HL-60/S4 (cell line): ENCODE measurements around the gene LRTM2.

Experiments used
- in situ Hi-C: fragments of 300-500 bp; cut with MboI; formaldehyde crosslinking; loops from 2 replicates; pipeline ENCODE4 v1.14.3; 2022; ENCODE audit warnings: low sequenced_read_pairs

The LRTM2 gene

GRCh38 chr12:1810201-1810930, 10.0 kb upstream of the LRTM2 start:
- in situ Hi-C loops = loop anchor here (10.0 kb wide), 1 partner anchor 124 kb away; no protein-coding TSS in a partner anchor

- in situ Hi-C loops = loop anchor here (10.0 kb wide), 1 partner anchor 124 kb away; no protein-coding TSS in a partner anchor
These were observed 9.5 kb upstream of the LRTM2 start for GRCh38 chr12:1810931-1811280.

GRCh38 chr12:1811281-1811947, 9.0 kb upstream of the LRTM2 start:
- in situ Hi-C loops = loop anchor here (10.0 kb wide), 1 partner anchor 123 kb away; no protein-coding TSS in a partner anchor

GRCh38 chr12:1811948-1812291, 8.4 kb upstream of the LRTM2 start:
- in situ Hi-C loops = loop anchor here (10.0 kb wide), 1 partner anchor 123 kb away; no protein-coding TSS in a partner anchor

- in situ Hi-C loops = loop anchor here (10.0 kb wide), 1 partner anchor 122 kb away; no protein-coding TSS in a partner anchor
These were observed 7.6 kb upstream of the LRTM2 start for GRCh38 chr12:1812650-1813302.

DNA sequence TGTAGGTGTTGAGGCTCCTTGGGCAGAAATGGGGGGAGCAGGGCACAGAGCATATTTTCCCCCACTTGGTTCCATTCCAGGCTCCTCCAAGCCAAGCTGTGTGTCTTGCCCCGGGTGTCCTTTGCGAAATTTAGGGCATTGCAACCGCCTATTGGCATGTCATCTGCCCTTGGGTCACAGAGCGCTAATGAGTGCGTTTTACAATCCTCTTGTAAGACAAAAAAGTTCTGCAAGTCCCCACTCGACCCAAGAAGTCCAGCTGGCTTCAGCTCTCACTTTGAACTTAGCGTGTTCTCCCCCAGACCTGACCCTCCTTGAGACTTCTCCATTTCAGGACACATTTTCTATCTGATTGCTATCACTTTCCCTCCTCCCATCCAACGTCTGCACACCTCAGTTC, 6.1 kb upstream of the LRTM2 start:
- in situ Hi-C loops = loop anchor here (10.0 kb wide), 1 partner anchor 121 kb away; no protein-coding TSS in a partner anchor

DNA sequence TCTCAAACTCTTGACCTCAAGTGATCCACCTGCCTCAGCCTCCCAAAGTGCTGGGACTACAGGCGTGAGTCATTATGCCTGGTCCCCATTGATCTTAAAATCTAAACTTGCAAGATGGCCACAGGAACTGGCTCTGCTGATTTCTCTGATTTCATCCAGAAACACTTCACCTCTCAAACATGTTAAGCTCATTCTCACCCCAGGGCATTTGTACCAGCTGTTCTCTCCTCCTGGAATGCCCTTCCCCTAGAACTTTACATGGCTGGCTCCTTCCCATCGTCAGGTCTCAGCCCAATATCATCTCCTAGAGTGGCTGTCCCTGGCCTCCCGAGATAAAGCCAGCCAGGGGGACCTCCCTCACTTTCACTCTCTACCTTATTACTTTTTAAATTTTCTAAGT, 5.3 kb upstream of the LRTM2 start:
- in situ Hi-C loops = loop anchor here (10.0 kb wide), 1 partner anchor 120 kb away; no protein-coding TSS in a partner anchor

DNA sequence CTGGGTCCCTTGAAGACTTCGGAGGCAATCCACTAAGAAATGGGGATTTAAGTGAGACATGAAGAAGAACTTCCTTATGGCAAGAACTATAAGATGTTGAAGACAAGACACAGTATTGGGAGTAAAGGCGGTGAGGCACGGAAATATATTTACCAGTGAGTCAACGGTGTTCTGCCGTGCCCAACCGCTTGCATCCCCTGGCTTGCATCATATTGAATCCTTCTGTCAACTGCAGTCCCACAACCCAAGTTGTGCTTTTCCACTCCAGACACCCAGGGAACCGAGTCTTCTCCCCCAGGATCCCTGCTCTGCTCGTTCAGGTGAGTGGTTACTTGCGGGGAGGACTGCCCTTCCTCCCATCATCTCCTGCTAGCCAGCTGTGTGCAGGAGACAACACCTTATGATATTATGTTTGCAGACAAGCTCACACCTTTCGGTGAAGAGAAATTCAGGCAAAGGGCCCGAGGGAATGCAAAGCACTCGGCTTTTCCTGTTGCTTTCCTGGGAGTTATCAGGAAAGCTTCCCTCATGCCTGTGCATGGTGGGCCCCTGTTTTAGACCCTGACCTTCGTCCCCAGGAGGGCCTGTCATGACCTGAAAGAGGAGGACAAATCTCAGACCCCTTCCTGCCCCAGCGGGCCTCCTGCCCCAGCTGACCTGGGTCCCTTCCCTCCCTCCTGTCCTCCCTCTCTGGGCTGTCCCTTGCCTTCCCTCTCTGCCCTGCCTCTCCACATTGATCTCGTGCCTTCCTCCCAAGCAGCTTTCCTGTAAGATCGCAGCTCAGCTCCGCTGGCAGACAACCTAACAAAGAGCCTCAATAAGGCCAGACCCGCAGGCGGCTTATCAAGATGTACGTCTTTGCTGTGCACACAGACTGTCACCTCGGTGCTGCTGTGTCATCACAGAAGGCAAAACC, 4.3 kb upstream of the LRTM2 start:
- in situ Hi-C loops = loop anchor here (10.0 kb wide), 1 partner anchor 119 kb away; no protein-coding TSS in a partner anchor

DNA sequence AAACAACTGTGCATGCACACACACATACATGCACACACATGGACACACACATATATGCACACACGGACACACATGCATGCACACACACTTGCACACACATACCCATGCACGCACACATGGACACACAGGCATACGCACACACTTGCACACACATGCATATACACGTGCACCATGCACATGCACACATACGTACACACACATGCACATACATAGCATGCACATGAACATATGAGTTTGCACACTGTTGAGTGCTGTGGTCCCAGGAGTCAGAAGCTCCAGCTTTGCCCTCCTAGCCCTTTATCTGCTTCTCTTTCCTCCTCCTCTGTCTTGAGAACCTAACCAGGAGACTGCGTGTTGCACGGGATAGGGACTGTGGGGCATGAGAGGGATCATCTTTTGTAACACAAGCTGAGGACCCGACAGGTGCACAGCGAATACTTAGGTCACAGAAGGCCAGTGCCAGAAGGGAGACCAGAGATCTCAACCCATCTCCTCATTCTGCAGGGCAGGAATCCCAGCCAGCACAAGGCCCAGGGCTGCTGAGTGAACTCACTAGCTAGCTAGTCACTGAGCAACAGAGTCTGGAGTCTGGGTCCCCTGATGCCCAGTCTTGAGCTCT, 3.5 kb upstream of the LRTM2 start:
- in situ Hi-C loops = loop anchor here (10.0 kb wide), 1 partner anchor 118 kb away; no protein-coding TSS in a partner anchor

GRCh38 chr12:1817928-1818327, 2.4 kb upstream of the LRTM2 start:
- in situ Hi-C loops = loop anchor here (10.0 kb wide), 1 partner anchor 117 kb away; no protein-coding TSS in a partner anchor

- in situ Hi-C loops = loop anchor here (10.0 kb wide), 1 partner anchor 116 kb away; no protein-coding TSS in a partner anchor
These were observed 1.3 kb upstream of the LRTM2 start for GRCh38 chr12:1819050-1819449.

GRCh38 chr12:1819571-1819970, 794 bp upstream of the LRTM2 start:
- in situ Hi-C loops = loop anchor here (10.0 kb wide), 1 partner anchor 115 kb away; no protein-coding TSS in a partner anchor

DNA sequence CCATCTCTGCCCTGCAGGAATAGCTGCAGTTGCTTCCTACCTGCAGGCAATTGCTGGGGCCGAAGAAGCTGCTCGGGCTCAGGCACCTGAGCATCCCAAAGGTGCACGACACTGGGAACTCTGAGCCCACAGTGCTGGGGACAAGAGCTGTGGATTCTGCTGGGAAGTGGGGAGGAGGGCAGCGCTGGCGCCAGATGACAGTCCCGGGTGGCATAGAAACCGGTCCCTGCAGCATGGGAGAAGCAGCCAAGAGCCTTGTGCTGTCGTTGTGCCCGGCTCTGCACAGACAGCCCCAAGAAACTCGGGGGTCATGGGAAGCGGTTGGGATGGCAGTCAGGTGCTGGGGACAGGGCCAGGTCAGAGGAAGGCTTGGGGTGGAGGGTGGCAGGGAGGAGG, 529 bp downstream of the LRTM2 start:
- in situ Hi-C loops = no loop called here

GRCh38 chr12:1821805-1822204, 1.4 kb downstream of the LRTM2 start:
- in situ Hi-C loops = no loop called here

DNA sequence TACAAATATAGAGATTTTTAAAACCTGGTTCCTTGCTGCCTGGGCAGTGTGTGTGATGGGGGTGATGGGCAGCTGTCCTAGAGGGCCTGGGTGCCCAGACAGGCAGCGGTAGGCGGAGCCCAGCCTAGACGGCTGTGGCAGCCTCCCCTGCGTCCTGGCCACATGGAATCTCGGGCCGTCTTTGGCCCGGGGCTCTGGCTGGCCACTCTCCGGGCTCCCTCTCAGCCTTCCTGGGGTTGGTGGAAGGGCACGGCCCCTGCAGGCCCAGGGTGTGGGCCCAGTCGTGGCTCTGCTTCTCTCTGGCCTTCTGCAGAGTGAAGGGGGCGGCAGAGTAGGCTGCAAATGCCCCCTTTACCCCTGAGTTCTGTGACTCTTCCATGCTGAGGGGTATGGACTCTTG, 2.3 kb downstream of the LRTM2 start:
- in situ Hi-C loops = no loop called here

DNA sequence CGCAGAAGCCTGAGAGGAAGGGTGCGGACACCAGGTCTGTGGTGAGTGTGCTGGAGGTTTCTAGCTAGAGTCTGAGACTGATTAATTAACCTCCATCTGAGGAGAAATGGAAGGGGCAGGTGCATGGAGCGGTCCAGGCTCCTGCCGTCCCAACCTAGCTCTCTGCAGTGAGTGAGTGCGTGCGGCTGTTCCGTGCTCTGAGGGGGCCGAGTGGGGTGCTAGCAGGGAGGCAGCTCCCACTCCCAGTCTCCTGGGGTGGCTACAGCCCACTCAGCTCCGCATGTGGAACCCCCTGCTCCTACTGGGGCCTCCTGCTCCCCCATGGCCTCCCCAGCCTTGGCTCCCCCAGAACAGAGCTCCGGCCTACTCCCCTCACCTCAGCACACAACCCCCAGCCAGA, 2.9 kb downstream of the LRTM2 start:
- in situ Hi-C loops = no loop called here

- in situ Hi-C loops = no loop called here
These were observed 5.2 kb downstream of the LRTM2 start for GRCh38 chr12:1825382-1826102.

DNA sequence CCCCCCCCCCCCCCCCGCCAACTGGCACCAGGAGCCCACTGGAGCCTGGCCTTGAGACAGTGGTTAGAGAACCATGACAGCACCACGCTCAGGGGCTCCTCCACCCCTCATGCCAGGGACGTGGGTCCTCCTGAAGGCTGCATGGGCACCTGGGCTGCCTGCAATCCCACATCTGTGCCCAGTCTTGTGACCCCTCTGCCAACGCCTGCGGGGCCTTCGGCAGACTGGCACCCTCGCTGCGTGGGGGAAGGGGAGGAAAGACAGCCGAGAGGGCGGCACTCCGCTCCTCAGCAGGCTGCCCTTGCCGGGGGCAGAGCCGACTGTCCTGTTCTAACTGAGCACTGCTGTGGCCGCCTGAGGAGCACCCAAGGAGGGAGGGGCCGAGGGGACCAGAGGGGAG, 6.0 kb downstream of the LRTM2 start:
- in situ Hi-C loops = no loop called here
